Activated B cell treated with CpG ODN at 0.5 μM for 24 hours (primary cell): ENCODE results near the gene P4HA2. TPM values are rescaled to one million over a fixed set of nuclear protein-coding genes. Genes with fewer than 3 reads are reported as not detected.

Experiments
- ATAC-seq: fragments of 200-7000 bp; cut with Tn5 transposase; one replicate; pipeline ENCODE4 v1.10.0; 2021; ENCODE audit warnings: low read depth, mild to moderate bottlenecking, moderate library complexity
- CTCF ChIA-PET: fragments of 350-600 bp; sonication (Branson Sonifier 250); formaldehyde crosslinking; loops from one replicate; lab custom pipeline; 2021; ENCODE audit warnings: antibody characterized with exemption; lab: Charles Lee
- POLR2A ChIA-PET: fragments of 350-600 bp; sonication (Branson Sonifier 250); formaldehyde crosslinking; loops from one replicate; lab custom pipeline; 2021; ENCODE audit warnings: antibody characterized with exemption; lab: Charles Lee
- DNase-seq: peaks from one replicate; pipeline ENCODE4 v3.0.0; 2022
- H3K27ac Mint-ChIP-seq: one replicate; pipeline ENCODE4 v1.8.0; 2020; ENCODE audit warnings: mixed read lengths
- H3K27me3 Mint-ChIP-seq: one replicate; pipeline ENCODE4 v1.8.0; 2021; ENCODE audit warnings: mixed read lengths
- H3K36me3 Mint-ChIP-seq: one replicate; pipeline ENCODE4 v1.8.0; 2021; ENCODE audit warnings: low read depth, mixed read lengths
- H3K4me1 Mint-ChIP-seq: one replicate; pipeline ENCODE4 v1.8.0; 2021; ENCODE audit warnings: mixed read lengths
- H3K4me3 Mint-ChIP-seq: one replicate; pipeline ENCODE4 v1.8.0; 2020; ENCODE audit warnings: mild to moderate bottlenecking, mixed read lengths
- H3K9me3 Mint-ChIP-seq: one replicate; pipeline ENCODE4 v1.8.0; 2020; ENCODE audit warnings: mixed read lengths
- CTCF ChIP-seq: fragments of 200-600 bp; IDR thresholded peaks from one replicate; pipeline ENCODE4 v1.8.0; 2022; ENCODE audit warnings: antibody characterized with exemption, mild to moderate bottlenecking
- intact Hi-C: fragments of 100-400 bp; cut with micrococcal nuclease; formaldehyde crosslinking; loops from one replicate; pipeline ENCODE4 v1.15.1; 2024
- total RNA-seq: library from RNA; stranded (reverse); gene quantifications from 2 replicates; pipeline ENCODE4 v1.2.3, GENCODE V29; 2022

Gene P4HA2
- total RNA-seq, 1 donor from 2014 or later: 0.29 TPM

- no peaks in the 10 kb centered on the region for H3K9me3 Mint-ChIP-seq
- POLR2A ChIA-PET: no interaction called here
- no peak for TF ChIP-seq CTCF
- ATAC-seq: no peak
- no peak overlapping the region for H3K27ac Mint-ChIP-seq
- H3K4me3 Mint-ChIP-seq: peak overlapping the region; percentile 65
- no peaks in the 10 kb centered on the region for H3K36me3 Mint-ChIP-seq
- peaks cover 11% of the 10 kb centered on the region for H3K27me3 Mint-ChIP-seq
- CTCF ChIA-PET: interaction anchor here (3.6 kb wide), 1 partner anchor 10 kb away, joined by 21 read pairs; no protein-coding TSS in a partner anchor
- peaks cover 24% of the 10 kb centered on the region for H3K4me1 Mint-ChIP-seq
- intact Hi-C loops: loop anchor here (5.0 kb wide), 2 partner anchors 36 to 126 kb away; no protein-coding TSS in a partner anchor
- DNase-seq: no peak
Measured at GRCh38 chr5:132228241-132229035, 785 bp upstream of the P4HA2 start.

- Mint-ChIP-seq H3K9me3 (no peaks in the 10 kb centered on the region), H3K36me3 (no peaks in the 10 kb centered on the region), H3K4me1 (peaks cover 36% of the 10 kb centered on the region), H3K27me3 (peaks cover 11% of the 10 kb centered on the region), H3K27ac (no peak overlapping the region), H3K4me3 (peak overlapping the region; percentile 42)
- ChIA-PET POLR2A (interaction anchor here (0.6 kb wide), 1 partner anchor 269 kb away, joined by 7 read pairs; no protein-coding TSS in a partner anchor), CTCF (interaction anchor here (0.9 to 3.6 kb wide), 2 partner anchors 11 to 47 kb away, joined by 4 to 21 read pairs; no protein-coding TSS in a partner anchor)
- DNase-seq (no peak), ATAC-seq (no peak)
- intact Hi-C loops: loop anchor here (5.0 kb wide), 2 partner anchors 35 to 125 kb away; no protein-coding TSS in a partner anchor
- TF ChIP-seq CTCF: no peak
Measured at GRCh38 chr5:132227235-132227484, 493 bp downstream of the P4HA2 start.

DNA sequence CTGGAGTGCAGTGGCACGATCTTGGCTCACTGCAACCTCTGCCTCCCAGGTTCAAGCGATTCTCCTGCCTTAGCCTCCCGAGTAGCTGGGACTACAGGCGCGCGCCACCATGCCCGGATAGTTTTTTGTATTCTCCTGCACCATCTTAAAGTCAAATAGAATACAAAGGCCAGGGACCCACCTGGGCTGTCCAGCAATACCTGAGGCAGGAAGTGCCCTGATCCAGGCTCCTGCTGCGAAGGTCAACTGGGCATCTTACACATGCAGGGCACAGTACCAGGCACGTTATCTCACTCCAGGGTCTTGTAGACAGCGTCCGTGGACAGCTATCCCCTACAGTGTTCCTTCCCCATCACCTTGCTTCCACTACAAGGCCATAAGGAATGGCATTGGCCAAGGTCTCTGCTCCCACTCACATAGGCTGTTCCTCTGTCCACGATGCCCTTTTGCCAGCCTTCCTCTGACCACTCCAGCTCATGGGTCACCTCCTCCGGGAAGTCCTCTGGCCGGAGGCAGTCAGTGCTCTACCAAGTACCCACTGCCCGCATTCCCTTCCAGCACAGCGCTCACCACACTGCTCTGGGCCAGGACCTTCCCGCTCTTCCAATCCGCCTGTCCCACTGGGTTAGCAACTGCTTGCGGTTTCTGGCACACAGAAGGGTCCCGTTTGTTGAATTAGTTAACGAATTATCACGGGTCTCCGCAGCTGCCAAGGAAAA lies 978 bp downstream of the P4HA2 start:
- TF ChIP-seq CTCF: no peak
- DNase-seq (no peak), ATAC-seq (no peak)
- intact Hi-C loops: loop anchor here (5.0 kb wide), 2 partner anchors 34 to 124 kb away; no protein-coding TSS in a partner anchor
- H3K4me3 Mint-ChIP-seq: peak overlapping the region; percentile 42
- H3K27me3 Mint-ChIP-seq: peaks cover 11% of the 10 kb centered on the region
- POLR2A ChIA-PET: no interaction called here
- H3K4me1 Mint-ChIP-seq: peaks cover 36% of the 10 kb centered on the region
- no peaks in the 10 kb centered on the region for H3K9me3 Mint-ChIP-seq
- H3K36me3 Mint-ChIP-seq: no peaks in the 10 kb centered on the region
- CTCF ChIA-PET: interaction anchor here (0.9 to 3.6 kb wide), 2 partner anchors 11 to 47 kb away, joined by 4 to 21 read pairs; no protein-coding TSS in a partner anchor
- H3K27ac Mint-ChIP-seq: no peak overlapping the region

GRCh38 chr5:132225165-132226032 lies 2.3 kb downstream of the P4HA2 start:
- peak overlapping the region; percentile 28 for H3K4me3 Mint-ChIP-seq
- DNase-seq (no peak), ATAC-seq (no peak)
- H3K27me3 Mint-ChIP-seq: peaks cover 11% of the 10 kb centered on the region
- no peak overlapping the region for H3K27ac Mint-ChIP-seq
- H3K4me1 Mint-ChIP-seq: peaks cover 31% of the 10 kb centered on the region
- intact Hi-C loops: loop anchor here (5.0 kb wide), 2 partner anchors 33 to 123 kb away; no protein-coding TSS in a partner anchor
- CTCF ChIA-PET: interaction anchor here (1.3 kb wide), 1 partner anchor 13 kb away, joined by 4 read pairs; no protein-coding TSS in a partner anchor
- POLR2A ChIA-PET: interaction anchor here (0.6 kb wide), 1 partner anchor 10 kb away, joined by 19 read pairs; no protein-coding TSS in a partner anchor
- TF ChIP-seq CTCF: no peak
- H3K36me3 Mint-ChIP-seq: no peaks in the 10 kb centered on the region
- no peaks in the 10 kb centered on the region for H3K9me3 Mint-ChIP-seq
